NAMALWA (cell line): ENCODE results near the gene CAMK4.
A peak's percentile ranks its signal among the peaks of the same experiment; 100 is the strongest.

Experiments used
- DNase-seq: peaks from one replicate; pipeline ENCODE4 v3.0.0-alpha.2; 2015; ENCODE audit warnings: low spot score

CAMK4 gene

GRCh38 chr5:111229221-111229835, 5.1 kb downstream of the CAMK4 start:
- peak; percentile 28 for DNase-seq

- peak; percentile 31 for DNase-seq
Measured at GRCh38 chr5:111229871-111230810, 6.0 kb downstream of the CAMK4 start.

- DNase-seq, result no peak
Measured at GRCh38 chr5:111231119-111231518, 6.9 kb downstream of the CAMK4 start.

DNA sequence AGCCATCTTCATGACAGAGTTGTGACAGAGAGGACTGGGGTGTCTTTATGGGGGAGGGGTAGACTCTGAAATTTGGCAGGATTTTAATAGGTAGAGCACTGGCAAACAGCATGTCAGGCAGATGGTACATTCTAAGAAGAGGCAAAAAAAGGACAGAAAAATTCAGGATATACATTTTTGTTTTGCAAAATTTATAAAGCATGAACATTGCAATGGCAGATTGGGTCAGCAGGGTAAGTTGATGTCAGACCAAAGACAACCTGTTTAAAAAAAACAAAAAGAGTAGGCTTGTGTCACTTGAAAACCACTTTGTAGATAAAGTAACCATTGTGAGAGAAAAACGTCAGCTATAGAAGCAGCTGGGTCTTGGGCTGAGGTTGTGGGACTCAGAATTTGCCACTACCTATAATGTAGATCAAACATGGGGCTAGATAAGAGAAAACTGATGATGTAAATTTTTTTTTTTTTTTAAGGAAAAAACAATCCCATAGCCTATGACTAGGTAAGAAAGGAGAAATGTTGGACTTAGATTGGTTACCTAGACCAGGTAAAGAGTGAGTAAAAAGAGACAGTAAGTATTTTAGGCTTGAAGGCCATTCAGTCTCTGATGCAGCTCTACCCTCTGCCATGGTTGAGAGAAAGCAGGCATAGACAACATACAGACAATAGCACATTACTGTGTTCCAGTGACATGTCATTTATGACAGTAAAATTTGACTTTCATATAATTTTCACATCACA, 8.3 kb downstream of the CAMK4 start:
- DNase-seq, result no peak

DNA sequence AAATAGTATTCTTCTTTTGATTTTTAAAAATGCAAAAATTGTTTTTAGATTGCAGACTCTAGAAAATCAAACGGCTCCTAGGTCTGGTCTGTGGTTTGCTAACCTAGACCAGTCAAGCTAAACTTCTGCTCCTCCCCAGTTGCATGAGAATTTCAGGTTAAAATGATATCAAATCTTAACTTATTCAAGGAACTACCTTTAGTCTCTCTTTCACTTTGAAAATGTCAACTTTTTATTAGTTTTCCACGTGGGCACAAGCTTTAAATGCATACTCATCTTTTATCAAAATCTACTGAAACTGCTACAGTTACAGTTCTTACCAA, 8.8 kb downstream of the CAMK4 start:
- DNase-seq, result no peak

- no peak for DNase-seq
Measured at GRCh38 chr5:111234125-111234524, 9.9 kb downstream of the CAMK4 start.

- DNase-seq, result no peak
Measured at GRCh38 chr5:111235635-111236034, 11.5 kb downstream of the CAMK4 start.

DNA sequence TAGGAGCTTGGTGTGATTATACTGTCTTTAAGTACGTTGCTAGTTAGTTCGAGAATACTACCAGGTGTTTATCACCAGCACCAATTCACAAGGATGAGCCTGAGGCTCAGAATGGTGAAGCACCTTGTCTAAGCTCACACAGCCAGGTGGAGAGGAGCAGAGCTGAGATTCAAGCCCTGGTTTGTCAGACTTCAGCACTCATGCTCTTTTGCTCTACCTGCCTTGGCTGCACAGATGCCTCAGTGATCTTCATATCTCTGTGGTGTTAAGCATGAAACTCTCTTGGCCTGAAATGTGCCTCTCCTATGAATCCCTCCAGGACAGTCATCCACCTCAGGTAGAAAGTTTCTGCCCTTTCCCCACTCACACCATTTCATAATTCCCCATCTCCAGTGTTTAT, 12.2 kb downstream of the CAMK4 start:
- DNase-seq, result no peak

GRCh38 chr5:111236995-111237394, 12.8 kb downstream of the CAMK4 start:
- no peak for DNase-seq

GRCh38 chr5:111237470-111237869, 13.3 kb downstream of the CAMK4 start:
- DNase-seq, result no peak

- DNase-seq, result no peak
Measured at GRCh38 chr5:111238431-111239225, 14.4 kb downstream of the CAMK4 start.

- DNase-seq, result no peak
Measured at GRCh38 chr5:111241696-111242095, 17.5 kb downstream of the CAMK4 start.

GRCh38 chr5:111242606-111243005, 18.4 kb downstream of the CAMK4 start:
- no peak for DNase-seq

- no peak for DNase-seq
Measured at GRCh38 chr5:111243318-111243717, 19.1 kb downstream of the CAMK4 start.

DNA sequence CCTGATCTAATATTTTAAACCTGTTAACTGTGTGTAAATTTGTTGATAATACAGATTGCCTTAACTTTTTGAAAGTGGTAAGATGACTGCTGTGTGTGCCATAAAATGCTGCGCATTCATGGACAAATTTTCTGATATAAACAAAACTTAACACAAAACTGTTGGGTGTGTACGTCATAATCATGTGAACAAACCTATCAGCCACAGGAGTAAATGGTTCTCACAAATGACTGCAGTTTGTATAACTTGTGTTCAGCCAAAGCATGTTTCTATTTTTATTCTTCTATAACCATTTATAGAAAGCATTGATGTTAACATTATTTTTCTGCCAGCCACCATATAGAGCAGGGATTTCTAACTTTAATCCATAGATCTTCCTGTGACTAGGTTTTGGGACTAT, 21.5 kb downstream of the CAMK4 start:
- DNase-seq, result no peak

DNA sequence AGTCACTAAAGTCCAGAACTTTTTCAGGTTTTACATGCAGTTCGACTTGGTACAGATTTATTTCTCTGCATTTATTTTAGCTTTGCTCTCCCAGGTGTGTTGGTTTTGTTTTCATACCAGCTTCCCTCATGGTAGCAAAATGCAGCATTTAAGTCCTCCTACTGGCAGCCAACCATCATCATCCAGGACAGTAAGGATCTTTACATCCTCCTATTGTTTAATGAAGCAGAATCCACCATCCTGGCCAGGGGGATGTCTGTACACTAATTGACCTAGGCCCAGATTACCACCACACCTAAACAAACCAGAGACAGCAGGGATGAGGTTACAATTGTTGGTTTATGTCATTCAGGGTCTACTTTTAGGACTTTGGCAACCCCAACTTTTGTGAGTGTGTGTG, 22.3 kb downstream of the CAMK4 start:
- no peak for DNase-seq

DNA sequence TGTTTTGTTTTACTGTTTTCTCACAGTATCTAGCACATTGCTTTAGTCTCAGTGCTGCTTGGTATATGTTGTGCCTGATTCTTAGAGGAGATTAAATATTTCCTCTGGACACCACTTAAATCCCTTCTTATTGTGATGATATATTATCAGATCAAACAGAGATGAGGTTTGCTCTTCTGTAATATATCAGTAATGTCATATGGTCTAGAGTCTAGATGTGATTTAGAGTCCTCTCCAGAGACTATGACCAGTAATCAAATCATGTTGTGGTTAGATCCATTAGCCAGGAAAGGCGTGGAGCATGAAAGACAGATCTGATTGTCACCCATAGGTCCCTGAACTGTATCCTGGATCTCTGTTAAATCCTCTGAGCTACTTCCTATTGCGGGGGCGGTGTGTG, 24.4 kb downstream of the CAMK4 start:
- no peak for DNase-seq

DNA sequence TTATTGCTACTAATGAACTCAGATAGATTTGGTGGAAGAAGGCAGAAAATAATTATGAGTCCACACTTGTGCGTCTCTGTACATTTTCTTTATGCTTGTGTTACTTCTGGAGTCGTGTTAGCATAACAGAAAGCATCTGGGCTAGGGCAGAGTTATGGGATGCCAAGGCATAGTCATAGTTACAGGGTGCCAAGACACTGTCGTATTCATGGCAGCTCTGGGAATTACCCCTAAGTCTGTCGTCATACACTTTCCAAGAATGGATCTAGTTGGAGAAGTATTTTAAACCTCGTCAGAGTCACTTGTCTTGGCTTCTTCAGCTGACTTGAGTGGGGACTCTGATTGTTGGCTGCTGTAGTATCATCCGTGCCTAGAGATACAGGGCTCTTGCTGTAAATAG, 27.7 kb downstream of the CAMK4 start:
- DNase-seq, result no peak

- peak; percentile 54 for DNase-seq
Measured at GRCh38 chr5:111252799-111253545, 28.8 kb downstream of the CAMK4 start.

DNA sequence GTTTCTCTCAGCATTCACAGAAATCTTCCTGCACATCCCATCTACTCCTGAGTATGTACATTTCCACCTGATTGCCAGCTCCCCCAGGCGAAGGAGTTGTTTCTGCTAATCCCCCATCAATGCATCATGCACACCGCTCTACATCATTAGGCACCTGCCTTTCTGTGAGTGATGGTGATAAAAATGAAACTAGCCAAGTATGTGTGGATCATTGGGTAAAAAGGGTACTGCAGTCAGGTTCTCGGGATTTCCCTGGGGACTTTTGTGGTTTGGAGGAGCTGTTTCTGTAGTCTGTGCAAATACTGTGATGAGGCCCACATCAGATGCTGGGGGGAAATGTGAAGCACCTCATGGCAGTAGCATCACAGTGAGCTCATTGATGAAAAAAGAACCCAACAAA, 30.4 kb downstream of the CAMK4 start:
- peak; percentile 63 for DNase-seq

DNA sequence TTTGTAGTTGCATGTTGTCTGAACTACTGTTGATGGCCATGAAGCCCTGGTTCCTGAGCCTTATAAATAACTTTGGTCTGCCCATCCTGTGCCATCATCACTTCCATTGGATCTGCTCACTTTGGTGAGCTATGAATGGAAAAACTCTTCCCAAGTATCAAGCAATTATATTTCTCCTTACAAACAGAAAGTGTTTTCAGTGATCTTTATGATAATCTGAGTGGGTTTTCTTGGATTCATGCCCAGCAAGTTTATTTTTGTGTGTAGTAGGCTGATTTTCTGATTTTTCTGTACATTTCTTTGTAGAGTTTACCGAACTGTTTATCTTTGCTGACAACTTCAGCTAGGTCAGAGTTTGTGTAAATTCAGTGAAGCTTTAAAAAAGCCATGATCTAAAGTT, 31.0 kb downstream of the CAMK4 start:
- no peak for DNase-seq
